Body of pancreas (tissue), 4 donors: ENCODE measurements around the gene ASXL1.

ENCODE experiments used
- CTCF ChIP-seq, 7 experiments: fragments of 450-650 bp in 4 of 7; fragments of 200-600 bp in 3 of 7; sonication (generic) in 3 of 7; IDR thresholded peaks; one replicate each; pipeline ENCODE4 v1.5.1; 2016 to 2019; ENCODE audit warnings: antibody characterized with exemption in 7 of 7
- POLR2A ChIP-seq, 3 donors: fragments of 450-650 bp; IDR thresholded peaks; one replicate each; pipeline ENCODE4 v1.6.1; 2016; ENCODE audit warnings: antibody characterized with exemption in 3 of 3, mild to moderate bottlenecking in 2 of 3

- TF ChIP-seq CTCF (IDR thresholded peaks at IDR 0.05) (no peak), POLR2A (IDR thresholded peaks at IDR 0.05) (no peak)
Measured at GRCh38 chr20:32485770-32486478, 127.8 kb downstream of the ASXL1 start.
